Measurements from ENCODE around the gene SHC3.

Gene SHC3

DNA sequence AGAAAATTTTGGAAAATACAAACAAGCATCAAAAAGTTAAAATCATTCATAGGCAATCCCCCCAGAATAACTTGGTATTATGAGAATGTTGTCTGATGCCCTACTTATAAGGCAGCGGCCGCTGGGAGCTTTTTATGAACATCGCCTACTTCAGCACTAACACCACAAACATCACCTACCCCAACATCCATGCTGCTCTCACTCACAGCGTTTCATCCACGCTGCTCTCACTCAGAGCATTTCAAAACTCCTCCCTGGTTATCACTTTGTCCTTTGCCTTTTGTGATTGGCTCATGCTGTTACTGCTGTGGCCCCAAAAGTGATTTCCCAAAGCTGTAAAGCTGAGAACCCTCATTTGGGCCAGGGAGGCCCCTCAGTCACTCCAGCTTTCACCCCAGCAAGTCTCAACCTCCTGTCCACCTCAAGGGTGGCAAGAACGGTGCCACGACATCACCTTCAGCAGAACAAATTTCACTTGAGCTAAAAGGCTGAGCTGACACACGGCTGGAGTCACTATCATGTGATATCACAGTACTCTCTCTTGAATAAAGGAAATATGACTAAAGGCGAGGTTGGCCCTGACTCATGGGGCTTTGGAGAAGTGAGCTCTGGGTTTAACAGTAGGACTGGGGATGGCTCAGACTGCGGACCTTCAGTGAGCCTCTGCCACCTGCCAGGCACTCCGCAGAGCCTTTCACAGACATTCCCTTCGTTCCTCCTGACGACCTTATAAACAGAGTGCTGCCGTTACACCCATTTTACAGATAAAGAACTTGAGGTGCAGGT is 25.2 kb downstream of the SHC3 start:
- no peak for DNase-seq

DNA sequence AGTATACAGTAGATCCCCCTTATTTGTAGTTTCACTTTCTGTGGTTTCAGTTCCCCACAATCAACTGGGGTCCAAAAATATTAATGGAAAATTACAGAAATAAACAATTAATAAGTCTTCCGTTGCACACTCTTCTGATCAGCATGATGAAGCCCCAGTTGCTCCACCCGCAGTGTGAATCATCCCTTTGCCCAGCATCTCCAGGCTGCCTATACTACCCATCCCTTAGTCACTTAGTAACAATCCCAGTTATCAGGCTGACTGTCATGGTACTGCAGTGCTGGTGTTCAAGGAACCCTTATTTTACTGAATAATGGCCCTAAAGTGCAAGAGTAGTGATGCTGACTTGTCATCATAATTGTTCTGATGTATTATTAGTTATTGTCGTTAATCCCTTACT is 28.9 kb downstream of the SHC3 start:
- DNase-seq, result no peak

DNA sequence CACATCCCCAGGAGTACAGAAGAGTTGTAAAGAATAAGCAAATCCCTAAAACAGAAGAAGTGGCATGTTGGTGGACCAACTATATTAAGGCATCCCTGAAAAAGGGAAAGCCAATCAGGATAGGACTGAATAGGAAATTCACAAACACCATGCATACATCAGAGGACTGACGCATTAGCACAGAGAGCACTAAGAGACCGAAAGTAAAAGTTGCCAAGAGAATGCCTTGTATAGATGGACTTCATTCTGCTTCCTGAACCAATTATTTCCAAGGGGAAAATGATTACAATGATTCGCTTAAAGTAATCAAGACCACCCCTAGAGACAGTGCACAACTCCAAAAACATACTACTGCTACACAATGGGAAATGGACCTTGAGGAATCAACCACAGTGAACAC is 33.5 kb downstream of the SHC3 start:
- no peak for DNase-seq

DNA sequence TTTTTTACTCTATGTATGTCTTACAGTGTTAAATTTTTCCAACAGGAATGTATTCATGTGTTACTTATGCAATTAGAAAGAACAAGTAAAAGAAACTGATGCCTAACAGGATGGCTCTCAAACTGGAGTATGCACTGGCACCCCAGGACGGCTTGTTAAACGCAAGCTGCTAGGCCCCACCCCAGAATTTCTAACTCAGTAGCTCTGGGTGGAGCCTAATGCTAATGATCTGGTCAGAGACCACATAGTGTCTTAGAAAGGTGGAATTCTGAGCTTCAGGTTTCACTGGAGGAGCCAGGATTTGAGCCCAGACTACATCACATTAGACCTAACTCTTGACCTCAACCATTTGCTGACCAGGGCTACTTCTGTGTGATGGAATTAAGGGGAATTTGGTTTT is 34.4 kb downstream of the SHC3 start:
- no peak for DNase-seq

DNA sequence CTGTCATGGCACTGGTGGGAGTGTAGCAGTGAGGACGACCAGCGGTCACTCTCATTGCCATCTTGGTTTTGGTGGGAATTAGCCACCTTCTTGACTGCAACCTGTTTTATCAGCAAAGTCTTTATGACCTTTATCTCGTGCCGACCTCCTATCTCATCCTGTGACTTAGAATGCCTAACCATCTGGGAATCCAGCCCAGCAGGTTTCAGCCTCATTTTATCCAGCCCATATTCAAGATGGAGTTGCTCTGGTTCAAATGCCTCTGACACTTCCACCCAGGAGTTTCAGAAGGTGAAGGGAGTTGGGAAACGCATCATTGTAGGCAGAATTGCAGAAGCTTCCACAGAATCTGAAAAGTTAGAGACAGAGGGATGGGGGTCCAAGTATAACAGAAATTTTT is 35.4 kb downstream of the SHC3 start:
- no peak for DNase-seq

DNA sequence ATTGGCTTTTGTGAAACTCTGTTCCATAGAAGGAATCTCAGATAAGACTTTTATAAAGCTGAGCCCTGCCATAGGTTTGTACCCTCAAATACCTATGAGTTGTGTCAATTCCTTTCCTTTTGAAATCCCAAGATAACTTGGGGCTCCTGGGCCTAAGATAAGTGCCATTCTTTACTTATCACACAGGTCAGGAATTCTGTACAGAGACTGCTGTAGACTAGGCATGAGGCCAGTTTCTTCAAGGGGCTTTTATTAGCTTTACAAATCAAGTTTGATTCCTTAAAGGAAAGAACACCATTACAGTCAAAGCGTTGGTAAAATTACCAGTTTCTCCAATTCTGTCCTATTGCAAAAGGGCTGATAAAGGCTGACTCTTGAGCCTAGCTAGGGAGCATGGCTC is 39.2 kb downstream of the SHC3 start:
- no peak for DNase-seq

DNA sequence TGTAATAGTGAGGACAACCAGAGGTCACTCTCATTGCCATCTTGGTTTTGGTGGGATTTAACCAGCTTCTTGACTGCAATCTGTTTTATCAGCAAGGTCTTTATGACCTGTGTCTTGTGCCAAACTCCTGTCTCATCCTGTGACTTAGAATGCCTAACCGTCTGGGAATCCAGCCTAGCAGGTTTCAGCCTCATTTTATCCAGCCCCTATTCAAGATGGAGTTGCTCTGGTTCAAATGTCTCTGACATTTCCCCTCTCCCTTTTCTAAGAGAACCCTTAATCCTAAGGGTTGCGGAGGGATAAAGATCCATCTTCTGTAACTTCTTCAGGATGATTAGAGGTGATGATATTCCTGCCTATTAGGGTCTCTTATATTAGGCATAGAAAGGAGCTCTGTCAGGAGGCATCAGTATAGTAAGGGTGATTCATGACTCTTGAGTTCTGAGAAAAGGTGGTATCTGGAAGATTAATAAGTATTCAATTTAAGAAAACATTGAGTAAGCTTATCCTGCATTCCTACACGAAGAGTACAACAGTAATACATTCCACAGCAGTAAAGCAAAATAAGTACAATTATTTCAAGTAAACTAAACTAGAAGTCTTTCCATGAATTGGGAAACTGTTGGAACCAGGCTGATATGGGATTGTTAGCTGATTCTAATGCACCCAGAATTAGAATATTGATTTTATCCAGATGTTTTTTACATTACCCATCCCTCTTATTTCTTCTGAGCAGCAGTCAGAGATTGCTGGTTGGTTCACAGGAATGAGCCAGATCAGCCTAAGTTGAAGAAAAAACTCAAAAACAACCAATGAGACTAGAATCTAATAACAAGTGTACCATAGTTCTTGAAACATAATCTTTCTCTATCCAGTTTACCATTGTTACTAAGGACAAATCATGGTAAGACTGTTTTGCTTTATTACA is 39.9 kb downstream of the SHC3 start:
- no peak for DNase-seq

DNA sequence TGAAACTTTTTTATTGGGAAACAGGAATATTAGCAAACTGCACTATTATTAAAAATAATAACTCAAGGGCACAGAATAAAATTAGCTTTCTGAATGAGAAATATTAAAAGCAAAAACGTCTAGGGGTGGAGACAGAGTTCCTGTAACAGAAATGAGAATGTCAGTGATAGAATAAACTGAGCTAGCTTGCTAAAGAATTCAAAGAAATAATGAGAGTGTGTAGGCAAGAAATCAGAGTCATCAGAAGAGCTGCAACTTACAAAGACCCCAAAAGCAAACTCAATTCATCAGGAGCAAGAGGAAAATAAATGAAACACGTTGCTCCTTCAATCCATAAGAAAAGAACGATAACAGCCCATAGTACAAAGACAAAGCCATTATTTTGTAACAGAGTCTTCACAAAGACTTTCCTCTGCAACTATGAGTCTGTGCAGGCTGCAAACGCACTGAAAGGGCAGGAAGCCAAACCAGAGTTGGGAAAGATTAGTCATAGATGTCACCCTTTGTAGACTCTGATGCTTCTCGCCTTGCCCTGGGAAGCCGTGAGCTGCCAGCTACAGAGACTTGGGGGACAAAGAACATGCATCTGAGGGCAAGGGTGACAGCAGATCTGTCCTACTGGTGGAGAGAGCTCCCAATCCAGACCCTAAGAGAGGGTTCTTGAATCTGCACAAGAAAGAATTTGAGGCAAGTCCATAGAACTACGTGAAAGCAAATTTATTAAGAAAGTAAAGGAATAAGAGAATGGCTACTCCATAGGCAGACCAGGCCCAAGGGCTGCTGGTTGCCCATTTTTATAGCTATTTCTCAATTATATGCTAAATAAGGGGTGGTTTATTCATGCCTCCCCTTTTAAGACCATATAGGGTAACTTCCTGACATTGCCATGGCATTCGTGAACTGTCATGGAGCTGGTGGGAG is 40.8 kb downstream of the SHC3 start:
- no peak for DNase-seq

DNA sequence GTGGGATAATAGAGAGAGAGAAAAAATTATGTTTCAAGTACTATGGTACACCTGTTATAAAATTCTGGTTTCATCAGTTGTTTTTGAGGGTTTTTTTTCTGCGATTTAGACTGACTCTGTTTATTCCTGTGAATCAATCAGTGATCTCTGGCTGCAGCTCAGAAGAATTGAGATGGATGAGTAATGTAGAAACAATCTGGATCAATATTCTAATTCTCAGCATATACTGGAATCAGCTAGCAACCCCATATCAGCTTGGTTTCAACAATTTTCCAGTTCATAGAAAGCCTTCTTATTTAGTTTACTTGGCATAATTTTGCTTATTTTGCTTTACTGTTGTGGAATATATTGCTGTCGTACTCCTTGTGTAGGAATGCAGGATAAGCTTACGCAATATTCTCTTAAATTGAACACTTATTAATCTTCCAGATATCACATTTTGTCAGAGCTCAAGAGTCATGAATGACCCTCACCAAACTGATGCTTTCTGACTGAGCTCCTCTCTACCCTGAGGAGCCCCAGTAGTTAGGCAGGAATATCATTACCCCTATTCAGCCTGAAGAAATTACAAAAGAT is 42.9 kb downstream of the SHC3 start:
- no peak for DNase-seq

DNA sequence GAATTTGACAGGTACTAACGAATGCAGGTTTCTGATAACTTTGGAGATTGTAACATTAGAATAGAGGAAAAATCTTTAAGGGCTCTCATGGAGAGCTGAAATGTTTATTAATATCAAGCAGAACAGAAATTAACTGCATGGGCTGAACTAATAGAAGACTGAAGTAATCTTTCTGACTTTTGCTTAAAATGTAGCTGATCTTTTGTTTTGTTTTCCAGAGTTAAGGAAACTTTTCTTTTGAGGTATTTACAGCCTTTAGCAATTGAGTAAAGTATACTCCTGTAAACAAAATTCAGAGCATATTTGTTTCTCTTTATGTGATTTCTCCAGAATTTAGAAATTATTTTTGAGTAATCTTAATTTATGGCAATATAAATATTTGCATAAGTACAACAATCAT is 43.9 kb downstream of the SHC3 start:
- no peak for DNase-seq

DNA sequence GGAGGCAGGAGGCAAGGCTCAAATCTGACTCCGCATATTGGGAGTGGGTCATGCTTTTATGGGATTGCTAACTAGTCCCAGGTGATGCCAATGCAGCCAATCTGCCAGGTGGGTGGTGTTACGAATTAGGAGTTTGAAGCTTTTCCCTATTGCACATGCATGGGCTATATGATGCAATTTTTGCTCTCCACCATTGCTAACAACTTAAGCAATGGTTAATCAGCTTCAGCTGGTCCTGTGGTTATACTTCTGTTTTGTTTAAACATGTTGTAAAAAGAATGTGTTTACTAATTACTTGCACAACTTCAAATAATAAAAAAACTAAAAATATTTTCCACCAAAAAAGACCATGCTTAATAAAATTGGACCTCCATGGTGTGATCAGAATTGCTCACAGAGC is 55.7 kb downstream of the SHC3 start:
- no peak for DNase-seq

DNA sequence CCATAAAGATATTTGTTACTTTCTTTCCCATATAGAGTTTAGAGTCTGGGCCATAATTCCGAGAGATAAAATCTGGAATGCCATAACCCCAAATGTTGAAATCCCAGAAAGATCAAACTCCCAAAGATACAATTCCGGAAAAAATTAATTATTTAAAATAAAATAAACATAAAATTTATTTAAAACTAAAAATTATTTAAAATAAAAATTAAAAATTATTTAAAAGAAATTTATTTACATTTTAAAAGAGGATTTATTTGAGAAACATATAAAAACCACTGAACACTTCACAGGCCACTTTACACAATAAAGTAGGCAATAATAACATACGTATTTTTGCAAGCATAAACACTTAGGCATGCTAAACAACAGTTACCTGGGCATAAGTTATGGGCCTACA is 57.9 kb downstream of the SHC3 start:
- DNase-seq, result no peak

DNA sequence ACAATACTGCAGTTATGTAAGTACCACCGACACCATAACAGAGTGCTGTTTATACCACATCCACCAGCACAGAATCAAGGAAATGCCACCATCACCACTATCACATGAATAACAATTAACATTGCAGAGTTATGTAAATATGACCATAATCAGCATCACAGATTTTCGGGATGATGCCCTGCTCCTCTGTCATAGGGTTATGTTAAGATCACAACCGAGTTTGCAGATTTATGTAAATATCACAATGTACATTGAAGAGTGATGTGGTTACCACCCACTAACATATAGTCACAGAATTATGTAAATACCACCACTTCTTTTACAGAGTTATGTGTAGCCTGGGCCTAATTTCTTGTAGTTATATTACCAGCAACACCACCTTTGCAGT is 61.8 kb downstream of the SHC3 start:
- DNase-seq, result no peak

DNA sequence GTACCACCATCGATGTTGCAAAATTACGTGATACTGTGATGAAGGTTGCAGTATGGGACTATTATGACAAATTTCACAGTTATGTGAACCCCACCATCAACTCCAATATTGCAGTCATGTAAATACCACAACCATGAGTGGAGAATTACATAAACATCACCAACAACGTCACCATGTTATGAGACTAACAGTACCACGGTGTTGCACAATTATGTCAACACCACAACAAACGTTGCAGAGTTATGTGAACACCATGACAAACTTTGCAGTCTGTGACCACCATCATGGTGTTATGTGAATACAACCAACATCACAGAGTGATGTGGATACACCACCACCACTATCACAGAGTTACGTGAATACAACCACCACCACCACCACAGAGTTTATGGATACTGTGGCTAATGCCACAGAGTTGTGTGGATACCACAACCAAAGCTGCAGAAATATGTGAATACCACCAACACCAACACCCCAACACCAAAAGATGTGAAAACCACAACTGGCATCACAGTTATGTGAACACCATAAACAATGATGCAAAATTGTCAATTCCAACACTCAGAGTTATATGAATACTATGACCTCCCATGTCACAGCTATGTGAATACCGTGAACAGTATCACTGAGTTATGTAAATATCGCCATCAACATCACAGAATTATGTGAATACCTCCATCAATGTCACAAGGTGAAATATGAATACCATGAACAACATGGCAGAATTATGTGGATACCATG is 62.4 kb downstream of the SHC3 start:
- no peak for DNase-seq

DNA sequence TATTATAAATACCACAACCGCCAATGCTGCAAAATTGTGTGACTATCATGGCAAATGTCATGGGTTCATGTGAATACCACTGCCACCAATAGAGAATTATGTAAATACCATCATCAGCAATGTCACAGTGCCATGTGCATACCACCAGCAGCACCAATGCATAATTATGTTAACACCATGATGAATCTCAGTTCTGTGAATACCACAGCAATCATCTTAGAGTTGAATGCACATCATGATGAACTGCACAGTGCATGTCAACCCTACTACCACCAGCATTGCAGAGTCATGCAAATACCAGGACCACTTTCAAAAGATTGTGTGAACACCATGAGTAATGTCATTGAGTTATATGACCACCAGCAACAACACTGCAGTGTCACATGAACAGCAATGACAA is 63.2 kb downstream of the SHC3 start:
- DNase-seq, result no peak

DNA sequence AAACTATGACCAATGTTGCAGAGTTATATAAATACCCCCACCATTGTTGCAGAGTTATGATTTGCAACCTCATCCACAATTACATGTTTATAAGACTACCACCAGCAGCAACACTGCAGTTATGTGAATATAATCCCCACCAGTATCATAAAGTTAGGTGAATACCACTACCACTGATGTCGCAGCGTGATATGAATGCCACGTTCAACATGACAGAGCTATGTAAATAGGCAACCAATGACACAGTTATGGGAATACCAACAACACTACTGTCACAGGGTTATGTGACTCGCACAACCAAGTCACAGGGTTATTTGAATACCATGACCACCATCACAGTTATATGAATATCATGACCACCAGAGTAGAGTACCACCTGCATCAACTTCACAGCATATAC is 63.9 kb downstream of the SHC3 start:
- DNase-seq, result no peak

DNA sequence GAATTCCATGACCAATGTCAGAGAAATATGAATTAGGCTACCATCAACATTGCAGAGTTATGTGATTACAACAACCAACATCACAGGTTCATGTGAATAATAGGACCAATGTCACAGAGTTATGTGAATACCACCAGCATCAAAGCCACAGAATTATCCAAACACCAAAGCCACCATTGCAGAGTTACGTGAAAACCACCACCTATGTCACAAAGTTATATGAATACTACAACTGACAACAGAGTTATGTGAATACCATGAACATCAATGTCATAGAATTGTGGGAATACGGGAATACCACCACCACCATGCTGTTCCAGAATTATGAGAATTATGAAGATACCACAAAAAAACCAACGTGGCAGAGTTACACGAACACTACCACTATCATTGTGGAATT is 64.8 kb downstream of the SHC3 start:
- no peak for DNase-seq

DNA sequence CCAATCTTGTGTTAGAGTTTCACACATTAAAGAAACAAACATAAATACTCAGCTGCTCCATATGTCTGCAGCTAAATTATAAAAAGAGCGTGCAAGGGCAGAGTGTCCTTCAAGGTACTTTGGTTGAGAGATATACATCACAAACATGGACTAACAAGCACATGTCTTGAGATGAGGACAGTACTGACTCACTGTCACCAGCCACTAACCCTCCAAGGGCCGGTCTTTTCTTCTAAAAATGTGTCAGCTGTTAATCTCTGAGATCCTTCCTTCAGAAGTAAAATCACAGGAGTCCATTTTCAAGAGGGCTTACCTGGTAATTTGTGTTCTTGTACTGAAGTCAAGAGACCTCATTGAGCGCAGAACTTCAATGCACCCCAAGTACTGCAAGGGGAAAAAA is 66.4 kb downstream of the SHC3 start:
- no peak for DNase-seq

DNA sequence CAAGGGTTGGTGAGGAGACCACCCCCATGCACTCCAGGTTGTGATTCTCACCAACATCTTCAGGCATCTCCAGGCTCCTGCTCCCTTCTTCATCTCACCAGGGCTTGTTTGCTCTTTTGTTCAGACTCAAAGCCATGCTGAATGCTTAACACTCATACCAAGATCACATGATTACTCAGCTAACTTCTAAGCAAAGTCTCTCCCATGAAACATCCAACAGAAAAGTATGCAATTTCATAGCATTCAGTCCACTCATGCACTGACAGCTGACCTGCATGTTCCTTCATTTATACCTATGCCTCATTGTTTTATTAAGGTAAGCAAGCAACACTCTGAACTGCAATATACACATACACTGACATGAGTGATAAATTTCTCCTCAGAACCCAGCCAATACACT is 69.0 kb downstream of the SHC3 start:
- no peak for DNase-seq

DNA sequence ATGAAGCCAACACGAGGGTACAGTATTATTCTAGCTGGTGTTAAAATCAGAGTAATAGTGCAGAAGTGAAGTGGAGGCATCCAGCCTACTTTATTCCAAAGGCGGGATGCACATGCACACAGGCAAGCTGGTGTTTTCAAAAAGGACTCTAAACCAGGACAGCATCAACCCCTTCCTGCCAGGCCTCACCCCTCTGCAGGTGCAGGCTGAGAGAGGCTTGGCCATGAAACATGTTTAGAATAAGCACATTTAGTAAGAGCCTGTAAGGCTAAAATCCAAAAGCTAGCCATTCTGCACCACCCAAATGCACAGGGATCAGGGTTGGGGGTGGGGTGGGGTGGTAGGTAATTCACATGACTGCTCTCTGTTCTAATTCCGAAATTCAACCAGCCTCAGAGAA is 71.2 kb downstream of the SHC3 start:
- no peak for DNase-seq

DNA sequence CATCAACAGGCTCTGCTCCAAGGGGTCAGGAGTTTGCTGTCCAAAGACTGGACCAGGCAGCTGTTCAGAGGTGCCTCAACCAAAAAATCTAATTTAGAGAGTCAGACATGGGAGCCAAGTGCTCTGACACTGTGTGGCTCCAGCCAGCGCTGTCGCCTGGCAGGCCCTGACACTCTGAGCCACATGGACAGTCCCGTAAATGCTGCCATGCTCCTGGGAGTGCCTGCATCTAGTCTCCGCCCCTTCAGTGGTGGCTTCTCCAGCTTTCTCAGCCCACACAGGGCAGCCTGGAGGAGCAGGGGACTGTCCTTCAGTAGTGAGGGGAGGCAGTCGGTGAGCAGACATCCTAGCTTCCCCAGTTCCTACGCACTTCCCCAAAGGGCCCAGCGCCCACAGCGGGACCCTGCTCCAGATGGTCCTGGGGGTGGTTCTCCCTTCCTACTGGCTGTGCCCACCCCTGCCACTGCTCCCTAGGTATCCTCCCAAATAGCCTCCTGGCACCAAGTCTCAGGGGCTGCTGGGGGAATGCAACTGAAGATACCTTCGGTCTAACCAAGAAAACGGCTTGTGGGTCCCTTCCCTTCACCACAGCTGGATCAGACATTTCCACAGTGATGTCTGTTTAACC is 72.3 kb downstream of the SHC3 start:
- DNase-seq, result no peak

DNA sequence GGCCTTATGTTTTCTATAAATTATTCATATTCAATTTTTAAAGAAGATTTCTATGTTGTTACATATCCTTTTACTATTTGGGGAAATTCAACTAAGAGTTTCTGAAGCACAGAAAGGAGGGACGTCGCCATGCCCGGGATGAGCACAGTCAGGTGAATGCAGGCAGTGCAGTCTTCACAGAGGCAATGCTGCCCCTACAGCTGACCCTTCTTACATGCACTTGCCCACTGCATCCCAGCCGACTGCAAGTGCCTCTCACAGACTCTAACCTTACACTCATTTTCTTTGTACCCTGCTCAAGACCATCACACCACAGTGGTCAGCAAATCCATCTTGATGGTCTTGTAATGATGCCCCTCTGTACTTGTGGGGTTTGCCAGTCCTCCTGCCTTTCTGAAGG is 73.8 kb downstream of the SHC3 start:
- no peak for DNase-seq

Data from CD4-positive, alpha-beta T cell treated with Interleukin-21 for 1 hour (primary cell).